Measurements from ENCODE around the gene XK.

XK gene

GRCh38 chrX:37679888-37680287, 5.7 kb upstream of the XK start:
- DNase-seq: no peak

- peak; percentile 46 for DNase-seq
These were observed 1.2 kb upstream of the XK start for GRCh38 chrX:37684426-37684825.

GRCh38 chrX:37684973-37685372, 618 bp upstream of the XK start:
- no peak for DNase-seq

- peak; percentile 71 for DNase-seq
These were observed 891 bp downstream of the XK start for GRCh38 chrX:37686369-37686995.

GRCh38 chrX:37686996-37687395, 1.4 kb downstream of the XK start:
- DNase-seq: no peak

- no peak for DNase-seq
These were observed 4.5 kb downstream of the XK start for GRCh38 chrX:37690119-37690518.

GRCh38 chrX:37692918-37693317, 7.3 kb downstream of the XK start:
- DNase-seq: no peak

- no peak for DNase-seq
These were observed 11.7 kb downstream of the XK start for GRCh38 chrX:37697169-37697760.

- DNase-seq: no peak
These were observed 16.0 kb downstream of the XK start for GRCh38 chrX:37701588-37701987.

- DNase-seq: no peak
These were observed 26.4 kb downstream of the XK start for GRCh38 chrX:37711991-37712390.

GRCh38 chrX:37712458-37712857, 26.9 kb downstream of the XK start:
- DNase-seq: no peak

- DNase-seq: no peak
These were observed 28.9 kb downstream of the XK start for GRCh38 chrX:37714479-37714878.

- no peak for DNase-seq
These were observed 31.0 kb downstream of the XK start for GRCh38 chrX:37716602-37717001.

GRCh38 chrX:37717708-37718107, 32.1 kb downstream of the XK start:
- no peak for DNase-seq

- DNase-seq: no peak
These were observed 37.0 kb downstream of the XK start for GRCh38 chrX:37722595-37722994.

- no peak for DNase-seq
These were observed 40.8 kb downstream of the XK start for GRCh38 chrX:37726346-37726745.

GRCh38 chrX:37745354-37745753, 59.8 kb downstream of the XK start:
- DNase-seq: peak; percentile 68

- no peak for DNase-seq
These were observed 60.2 kb downstream of the XK start for GRCh38 chrX:37745835-37746217.

- no peak for DNase-seq
These were observed 60.8 kb downstream of the XK start for GRCh38 chrX:37746218-37746941.

- no peak for DNase-seq
These were observed 61.4 kb downstream of the XK start for GRCh38 chrX:37746951-37747350.

- no peak for DNase-seq
These were observed 66.7 kb downstream of the XK start for GRCh38 chrX:37752281-37752680.

GRCh38 chrX:37752936-37753335, 67.3 kb downstream of the XK start:
- no peak for DNase-seq

GRCh38 chrX:37753384-37753783, 67.8 kb downstream of the XK start:
- no peak for DNase-seq

GRCh38 chrX:37754516-37754915, 68.9 kb downstream of the XK start:
- no peak for DNase-seq

- DNase-seq: no peak
These were observed 69.4 kb downstream of the XK start for GRCh38 chrX:37755025-37755424.
